Heart right ventricle (tissue), 16 donors: ENCODE measurements around the gene CST11. TPM values are rescaled to one million over a fixed set of nuclear protein-coding genes. Genes with fewer than 3 reads are reported as not detected.

ENCODE experiments used
- ATAC-seq, 8 donors: fragments of 200-7000 bp; cut with Tn5 transposase; one replicate each; pipeline ENCODE4 v1.9.1; 2020; ENCODE audit warnings: mild to moderate bottlenecking in 8 of 8, moderate library complexity in 8 of 8, moderate number of reproducible peaks in 1 of 8
- DNase-seq, 2 donors: peaks; one replicate each; pipeline ENCODE4 v3.0.0-alpha.2; 2020
- H3K27ac ChIP-seq, 10 donors: fragments of 200-600 bp; sonication (generic) in 2 of 10; one replicate each; pipeline versions ENCODE4 v1.5.0 to v1.8.0; 2020 to 2022; ENCODE audit warnings: mild to moderate bottlenecking in 3 of 10
- H3K27me3 ChIP-seq, 7 donors: fragments of 200-600 bp; one replicate each; pipeline ENCODE4 v1.8.0; 2021 to 2022; ENCODE audit warnings: mild to moderate bottlenecking in 2 of 7
- H3K36me3 ChIP-seq, 9 donors: fragments of 200-600 bp; sonication (generic) in 1 of 9; one replicate each; pipeline versions ENCODE4 v1.5.0 to v1.8.0; 2020 to 2022; ENCODE audit warnings: mild to moderate bottlenecking in 2 of 9
- H3K4me1 ChIP-seq, 9 donors: fragments of 200-600 bp; sonication (generic) in 1 of 9; one replicate each; pipeline versions ENCODE4 v1.5.0 to v1.8.0; 2020 to 2022; ENCODE audit warnings: mild to moderate bottlenecking in 4 of 9
- H3K4me3 ChIP-seq, 10 donors: fragments of 200-600 bp; sonication (generic) in 2 of 10; one replicate each; pipeline versions ENCODE4 v1.5.0 to v1.8.0; 2020 to 2022; ENCODE audit warnings: mild to moderate bottlenecking in 7 of 10, moderate library complexity in 2 of 10
- H3K9me3 ChIP-seq, 11 donors: fragments of 200-600 bp in 10 of 11; sonication (generic) in 2 of 11; one replicate each; pipeline versions ENCODE4 v1.5.0 to v1.8.0; 2013 to 2022; ENCODE audit warnings: mild to moderate bottlenecking in 2 of 11, control low read depth in 1 of 11, moderate library complexity in 1 of 11
- CTCF ChIP-seq, 9 donors: fragments of 200-600 bp; sonication (generic) in 2 of 9; IDR thresholded peaks; one replicate each; pipeline versions ENCODE4 v1.5.0 to v1.8.0; 2021 to 2022; ENCODE audit warnings: antibody characterized with exemption in 9 of 9, mild to moderate bottlenecking in 5 of 9, moderate library complexity in 1 of 9
- WGBS, 2 donors: extraction: QIAGEN DNeasy Blood & Tissue Kit; methylation state at CpG; one replicate each; pipeline ENCODE4 v1.1.7; 2013; ENCODE audit warnings: inconsistent platforms in 1 of 2; 5-methylcytosine and 5-hydroxymethylcytosine counted together
- intact Hi-C, 10 donors: fragments of 100-400 bp; cut with DNase I; formaldehyde crosslinking; loops; one replicate each; pipeline versions ENCODE4 v1.11.1 to v1.14.2; 2022
- polyA plus RNA-seq, 2 donors: library from polyadenylated mRNA; stranded (reverse); fragments of 200-250 nt; gene quantifications; one replicate each; pipeline ENCODE4 v1.2.3, GENCODE V29; 2013
- total RNA-seq, 10 donors: library from RNA; stranded (reverse); fragmentation: NEBNext Ultra II Directional in 3 of 10; extraction: Animal tissue kit (Norgen Biotek cat#: 25700) in 3 of 10; gene quantifications; one replicate each; pipeline versions ENCODE4 v1.2.1 to v1.2.4, GENCODE V29; 2021 to 2023
- donor health status: Arrhythmogenic right ventricular cardiomyopathy.
- donor health status: ischemic (EF 13 %, LVEDD 7.1; RV severe dilation, severe dysfunction).
- donor health status: healthy with polysubstance abuse.
- donor health status: DM: no; HTN: yes; CAD: no.
- donor health status: DM: no; HTN: no; CAD: no.
- donor health status: ischemic (EF 25% LVEDD 6.9; RV normal size, moderate dysfunction).
- donor health status: ischemic (EF 25% LVEDD 5.7; RV mildly dilated, moderate dysfunction).
- donor health status: healthy.
- donor health status: DM: yes; HTN: yes; CAD: no.
- donor health status: Ischemic cardiomyopathy.
- donor health status: ischemic (EF 35%, LVEDD 5.7; RV mildly dilated, moderate dysfunction).
- donor health status: nonischemic (EF 11% LVEDD 7.7; RV severe dilation, severe dysfunction).
- donor health status: DM: yes; HTN: yes; CAD: no.
- donor health status: PGD.
- donor health status: ischemic (EF 29% LVEDD 5.4; RV normal size, mild dysfunction).
- donor health status: nonischemic (EF 23%, LVEDD 6.1; RV moderate dilation, normal function).

The CST11 gene
- total and polyA plus RNA-seq, 12 donors = not detected

- Histone ChIP-seq H3K4me1 (peaks cover 0 to 77% (median 45%) of the 10 kb centered on the region in 9 donors), H3K27ac (peak overlapping the region in 1 of 10 donors; percentile 0), H3K9me3 (peaks cover 0 to 3% (median 0%) of the 10 kb centered on the region in 11 donors), H3K27me3 (no peaks in the 10 kb centered on the region), H3K4me3 (no peak overlapping the region), H3K36me3 (no peaks in the 10 kb centered on the region)
- DNase-seq (no peak), ATAC-seq (no peak)
- no peak for TF ChIP-seq CTCF (IDR thresholded peaks at IDR 0.05)
- 95% methylated on average over 5 of the region's 5 CpGs for WGBS, 2 donors
- intact Hi-C loops = loop anchor here in 5 of 10 donors (5.0 to 10.0 kb wide), 4 partner anchors 48 to 1629 kb away; partner anchors contain the start of gene GZF1 (in 3 of the 5)
These were observed 37.1 kb downstream of the CST11 start for GRCh38 chr20:23415555-23415954.

GRCh38 chr20:23414526-23415188 is 38.0 kb downstream of the CST11 start:
- Histone ChIP-seq H3K36me3 (no peaks in the 10 kb centered on the region), H3K4me3 (no peak overlapping the region), H3K4me1 (peaks cover 0 to 79% (median 45%) of the 10 kb centered on the region in 9 donors), H3K27ac (no peak overlapping the region), H3K9me3 (peaks cover 0 to 3% (median 0%) of the 10 kb centered on the region in 11 donors), H3K27me3 (no peaks in the 10 kb centered on the region)
- WGBS, 2 donors = 51 to 70% methylated on average over 1 of the region's 1 CpG
- no peak for TF ChIP-seq CTCF (IDR thresholded peaks at IDR 0.05)
- intact Hi-C loops = loop anchor here in 5 of 10 donors (5.0 to 10.0 kb wide), 4 partner anchors 47 to 1630 kb away; partner anchors contain the start of gene GZF1 (in 3 of the 5)
- ATAC-seq (no peak), DNase-seq (no peak)

GRCh38 chr20:23413862-23414422 is 38.7 kb downstream of the CST11 start:
- DNase-seq (no peak), ATAC-seq (no peak)
- intact Hi-C loops = loop anchor here in 3 of 10 donors (10.0 kb wide), 2 partner anchors 49 to 1631 kb away; partner anchors contain the start of gene GZF1 (in 2 of the 3)
- WGBS, 2 donors = 96 to 98% methylated on average over 3 of the region's 3 CpGs
- H3K4me1 ChIP-seq = peaks cover 0 to 79% (median 40%) of the 10 kb centered on the region in 9 donors
- H3K36me3 ChIP-seq = no peaks in the 10 kb centered on the region
- H3K27me3 ChIP-seq = no peaks in the 10 kb centered on the region
- no peak overlapping the region for H3K4me3 ChIP-seq
- H3K9me3 ChIP-seq = peaks cover 0 to 3% (median 0%) of the 10 kb centered on the region in 11 donors
- H3K27ac ChIP-seq = no peak overlapping the region
- TF ChIP-seq CTCF (IDR thresholded peaks at IDR 0.05) = no peak

- peaks cover 0 to 79% (median 43%) of the 10 kb centered on the region in 9 donors for H3K4me1 ChIP-seq
- peaks cover 0 to 3% (median 0%) of the 10 kb centered on the region in 11 donors for H3K9me3 ChIP-seq
- DNase-seq (no peak), ATAC-seq (peak in 7 of 8 donors; percentile 47 to 75 (median 67))
- intact Hi-C loops = loop anchor here in 3 of 10 donors (10.0 kb wide), 2 partner anchors 47 to 1633 kb away; partner anchors contain the start of gene GZF1 (in 2 of the 3)
- H3K27ac ChIP-seq = peak overlapping the region in 4 of 10 donors; percentile 9 to 48 (median 30)
- no peak overlapping the region for H3K4me3 ChIP-seq
- no peak for TF ChIP-seq CTCF (IDR thresholded peaks at IDR 0.05)
- WGBS, 2 donors = 12 to 44% methylated on average over 1 of the region's 1 CpG
- no peaks in the 10 kb centered on the region for H3K36me3 ChIP-seq
- no peaks in the 10 kb centered on the region for H3K27me3 ChIP-seq
These were observed 40.6 kb downstream of the CST11 start for GRCh38 chr20:23412026-23412425.
